Breast epithelium (tissue), 3 donors: ENCODE measurements around the gene THSD8.

ENCODE experiments used
- POLR2A ChIP-seq: fragments of 450-650 bp; IDR thresholded peaks from one replicate; pipeline ENCODE4 v1.6.1; 2016; ENCODE audit warnings: antibody characterized with exemption, mild to moderate bottlenecking, moderate library complexity
- TF ChIP-seq, protein P1 (sequence below), 3 donors: fragments of 450-650 bp; IDR thresholded peaks; one replicate each; pipeline ENCODE4 v1.5.1; 2016 to 2017; ENCODE audit warnings: antibody characterized with exemption in 3 of 3, mild to moderate bottlenecking in 3 of 3, moderate library complexity in 3 of 3

DNA sequence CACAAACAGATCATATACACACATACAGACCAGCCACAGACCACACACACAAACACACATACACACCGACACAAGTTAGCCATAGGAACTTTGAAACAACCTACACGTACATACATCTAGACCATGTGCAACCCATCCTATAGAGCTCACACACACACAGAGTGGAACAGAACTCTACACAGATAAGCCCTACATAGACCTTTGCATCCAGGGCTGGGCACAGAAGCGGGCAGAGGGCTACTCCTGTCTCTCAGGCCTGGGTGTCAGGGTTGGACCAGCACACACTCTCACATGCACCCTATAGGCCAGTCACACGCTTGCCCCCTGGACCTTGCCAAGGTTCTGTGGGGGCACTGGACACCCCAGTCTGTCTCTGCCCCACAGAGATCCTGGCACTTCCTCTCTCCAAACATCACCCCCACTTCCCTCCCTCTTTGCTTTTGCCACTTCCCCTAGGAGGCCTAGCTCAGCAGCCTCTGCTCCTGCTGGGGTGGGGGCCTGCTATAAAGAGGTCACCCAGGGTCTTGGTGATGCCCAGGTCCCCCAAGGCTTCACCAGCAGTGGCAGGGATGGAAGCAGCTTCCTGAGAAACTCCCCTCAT is 16.3 kb upstream of the THSD8 start:
- TF ChIP-seq, protein P1, sequence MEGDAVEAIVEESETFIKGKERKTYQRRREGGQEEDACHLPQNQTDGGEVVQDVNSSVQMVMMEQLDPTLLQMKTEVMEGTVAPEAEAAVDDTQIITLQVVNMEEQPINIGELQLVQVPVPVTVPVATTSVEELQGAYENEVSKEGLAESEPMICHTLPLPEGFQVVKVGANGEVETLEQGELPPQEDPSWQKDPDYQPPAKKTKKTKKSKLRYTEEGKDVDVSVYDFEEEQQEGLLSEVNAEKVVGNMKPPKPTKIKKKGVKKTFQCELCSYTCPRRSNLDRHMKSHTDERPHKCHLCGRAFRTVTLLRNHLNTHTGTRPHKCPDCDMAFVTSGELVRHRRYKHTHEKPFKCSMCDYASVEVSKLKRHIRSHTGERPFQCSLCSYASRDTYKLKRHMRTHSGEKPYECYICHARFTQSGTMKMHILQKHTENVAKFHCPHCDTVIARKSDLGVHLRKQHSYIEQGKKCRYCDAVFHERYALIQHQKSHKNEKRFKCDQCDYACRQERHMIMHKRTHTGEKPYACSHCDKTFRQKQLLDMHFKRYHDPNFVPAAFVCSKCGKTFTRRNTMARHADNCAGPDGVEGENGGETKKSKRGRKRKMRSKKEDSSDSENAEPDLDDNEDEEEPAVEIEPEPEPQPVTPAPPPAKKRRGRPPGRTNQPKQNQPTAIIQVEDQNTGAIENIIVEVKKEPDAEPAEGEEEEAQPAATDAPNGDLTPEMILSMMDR (IDR thresholded peaks at IDR 0.05) = no peak
- no peak for TF ChIP-seq POLR2A
